ENCODE data around the gene KRTAP2-3.
"Not testable (repeated sequence)": the region's sequence is repeated elsewhere in the genome, so short reads cannot be mapped to it uniquely, and the experiment has no call there.

GRCh38 chr17:41088760-41089352 is 28.9 kb upstream of the KRTAP2-3 start:
- TF ChIP-seq, protein P1, sequence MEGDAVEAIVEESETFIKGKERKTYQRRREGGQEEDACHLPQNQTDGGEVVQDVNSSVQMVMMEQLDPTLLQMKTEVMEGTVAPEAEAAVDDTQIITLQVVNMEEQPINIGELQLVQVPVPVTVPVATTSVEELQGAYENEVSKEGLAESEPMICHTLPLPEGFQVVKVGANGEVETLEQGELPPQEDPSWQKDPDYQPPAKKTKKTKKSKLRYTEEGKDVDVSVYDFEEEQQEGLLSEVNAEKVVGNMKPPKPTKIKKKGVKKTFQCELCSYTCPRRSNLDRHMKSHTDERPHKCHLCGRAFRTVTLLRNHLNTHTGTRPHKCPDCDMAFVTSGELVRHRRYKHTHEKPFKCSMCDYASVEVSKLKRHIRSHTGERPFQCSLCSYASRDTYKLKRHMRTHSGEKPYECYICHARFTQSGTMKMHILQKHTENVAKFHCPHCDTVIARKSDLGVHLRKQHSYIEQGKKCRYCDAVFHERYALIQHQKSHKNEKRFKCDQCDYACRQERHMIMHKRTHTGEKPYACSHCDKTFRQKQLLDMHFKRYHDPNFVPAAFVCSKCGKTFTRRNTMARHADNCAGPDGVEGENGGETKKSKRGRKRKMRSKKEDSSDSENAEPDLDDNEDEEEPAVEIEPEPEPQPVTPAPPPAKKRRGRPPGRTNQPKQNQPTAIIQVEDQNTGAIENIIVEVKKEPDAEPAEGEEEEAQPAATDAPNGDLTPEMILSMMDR (IDR thresholded peaks at IDR 0.05) = not testable (repeated sequence)
- TF ChIP-seq POLR2A (IDR thresholded peaks at IDR 0.05) = not testable (repeated sequence)
